GM23338 (cell line): ENCODE measurements around the gene GRIK2. TPM values are rescaled to one million over a fixed set of nuclear protein-coding genes. Genes with fewer than 3 reads are reported as not detected.

ENCODE experiments used
- ATAC-seq: fragments of 200-7000 bp; cut with Tn5 transposase; 3 replicates; pipeline ENCODE4 v1.9.1; 2020
- DNase-seq: peaks from one replicate; pipeline ENCODE4 v3.0.0-alpha.2; 2015; ENCODE audit warnings: low spot score
- H2AFZ ChIP-seq: fragments of 200-600 bp; sonication (generic); 2 replicates; pipeline ENCODE4 v1.8.0; 2016; ENCODE audit warnings: antibody characterized with exemption, mild to moderate bottlenecking, moderate library complexity
- H3F3A ChIP-seq: fragments of 200-600 bp; sonication (generic); replicated peaks from 2 replicates; pipeline ENCODE4 v1.8.0; 2017; ENCODE audit warnings: antibody characterized with exemption, mixed run types, low read depth
- H3K27ac ChIP-seq: fragments of 200-600 bp; sonication (generic); 2 replicates; pipeline ENCODE4 v1.6.1; 2016; ENCODE audit warnings: low read depth
- H3K27me3 ChIP-seq: fragments of 200-600 bp; sonication (generic); 2 replicates; pipeline ENCODE4 v1.8.0; 2016; ENCODE audit warnings: mild to moderate bottlenecking, mixed run types, moderate library complexity; ENCODE audit not compliant: insufficient read depth
- H3K36me3 ChIP-seq: fragments of 200-600 bp; sonication (generic); 2 replicates; pipeline ENCODE4 v1.8.0; 2016; ENCODE audit warnings: mild to moderate bottlenecking; ENCODE audit not compliant: insufficient read depth
- H3K4me1 ChIP-seq: fragments of 200-600 bp; sonication (generic); 2 replicates; pipeline ENCODE4 v1.8.0; 2016; ENCODE audit warnings: mild to moderate bottlenecking, moderate library complexity; ENCODE audit not compliant: insufficient read depth
- H3K4me2 ChIP-seq: fragments of 200-600 bp; sonication (generic); 2 replicates; pipeline ENCODE4 v1.7.1; 2017; ENCODE audit warnings: mixed run types
- H3K4me3 ChIP-seq: fragments of 200-600 bp; sonication (generic); 2 replicates; pipeline ENCODE4 v1.6.1; 2016; ENCODE audit warnings: mixed run types
- H3K79me2 ChIP-seq: fragments of 200-600 bp; sonication (generic); replicated peaks from 2 replicates; pipeline ENCODE4 v1.8.0; 2017; ENCODE audit warnings: mild to moderate bottlenecking; ENCODE audit not compliant: insufficient read depth
- H3K9me2 ChIP-seq: fragments of 200-600 bp; sonication (generic); 2 replicates; pipeline ENCODE4 v1.8.0; 2017; ENCODE audit not compliant: insufficient read depth
- H4K20me1 ChIP-seq: fragments of 200-600 bp; sonication (generic); replicated peaks from 2 replicates; pipeline ENCODE4 v1.8.0; 2017; ENCODE audit warnings: mild to moderate bottlenecking; ENCODE audit not compliant: insufficient read depth
- H3K27ac Mint-ChIP-seq: 2 replicates; pipeline ENCODE4 v1.8.0; 2020; ENCODE audit warnings: inconsistent platforms, mild to moderate bottlenecking, moderate library complexity, mixed read lengths
- H3K27me3 Mint-ChIP-seq: 3 replicates; pipeline ENCODE4 v1.8.0; 2022; ENCODE audit warnings: low read depth, mild to moderate bottlenecking, moderate library complexity, mixed read lengths, inconsistent platforms; ENCODE audit not compliant: insufficient read depth, poor library complexity
- H3K36me3 Mint-ChIP-seq: 3 replicates; pipeline ENCODE4 v1.8.0; 2021; ENCODE audit warnings: low read depth, mild to moderate bottlenecking, inconsistent platforms, moderate library complexity, mixed read lengths
- H3K4me1 Mint-ChIP-seq: 3 replicates; pipeline ENCODE4 v1.8.0; 2020; ENCODE audit warnings: mild to moderate bottlenecking, inconsistent platforms, mixed read lengths
- H3K4me3 Mint-ChIP-seq: 3 replicates; pipeline ENCODE4 v1.8.0; 2021; ENCODE audit warnings: moderate library complexity, mild to moderate bottlenecking, inconsistent platforms, mixed read lengths
- H3K9me3 Mint-ChIP-seq: 3 replicates; pipeline ENCODE4 v1.8.0; 2020; ENCODE audit warnings: moderate library complexity, mild to moderate bottlenecking, inconsistent platforms, mixed read lengths
- CREB1 ChIP-seq: fragments of 250-450 bp; sonication (Bioruptor Pico); IDR thresholded peaks from 2 replicates; pipeline ENCODE4 v1.5.0; 2020; ENCODE audit warnings: low read depth, mild to moderate bottlenecking, moderate library complexity
- EZH2 ChIP-seq: fragments of 200-600 bp; sonication (generic); IDR thresholded peaks from one replicate; pipeline ENCODE4 v1.8.0; 2017; ENCODE audit warnings: antibody characterized with exemption, mild to moderate bottlenecking, low read depth; ENCODE audit not compliant: unreplicated experiment
- NANOG ChIP-seq: IDR thresholded peaks from 2 replicates; pipeline ENCODE4 v1.6.1; 2016; ENCODE audit warnings: antibody characterized with exemption, borderline replicate concordance
- STAT1 ChIP-seq: IDR thresholded peaks from one replicate; pipeline ENCODE4 v1.6.1; 2016; ENCODE audit warnings: antibody characterized with exemption; ENCODE audit not compliant: unreplicated experiment
- ZNF114 ChIP-seq: fragments of 250-450 bp; sonication (Bioruptor Pico); IDR thresholded peaks from 2 replicates; pipeline ENCODE4 v1.5.0; 2020; ENCODE audit warnings: mild to moderate bottlenecking, moderate library complexity
- ZNF462 ChIP-seq: fragments of 250-450 bp; sonication (Bioruptor Pico); IDR thresholded peaks from 2 replicates; pipeline ENCODE4 v1.5.0; 2020; ENCODE audit warnings: mild to moderate bottlenecking, moderate library complexity
- polyA plus RNA-seq: library from polyadenylated mRNA; unstranded; fragments of >200 nt; fragmentation: Nextera tagmentation; extraction: Ambion mirVana; gene quantifications from 2 replicates; pipeline ENCODE4 v1.2.1, GENCODE V29; 2016
- total RNA-seq: library from RNA; depleted of rRNA; stranded (reverse); fragments of >200 nt; shearing (Covaris generic); gene quantifications from 2 replicates; pipeline ENCODE4 v1.2.3, GENCODE V29; 2014
- TF ChIP-seq, protein P1 (sequence below): IDR thresholded peaks from one replicate; pipeline ENCODE4 v1.6.1; 2018; ENCODE audit warnings: antibody characterized with exemption; ENCODE audit not compliant: unreplicated experiment
- TF ChIP-seq, protein P2 (sequence below), 2 experiments: fragments of 200-600 bp in 1 of 2; sonication (generic) in 1 of 2; conservative IDR thresholded peaks; 2 replicates each; pipeline versions ENCODE4 v1.5.1 to v1.6.1; 2016 to 2017; ENCODE audit warnings: antibody characterized with exemption in 2 of 2, low read depth in 2 of 2, mild to moderate bottlenecking in 2 of 2, moderate library complexity in 1 of 2
- TF ChIP-seq, protein P3 (sequence below): IDR thresholded peaks from 2 replicates; pipeline ENCODE4 v1.6.1; 2016; ENCODE audit warnings: antibody characterized with exemption

GRIK2 gene
- total and polyA plus RNA-seq, 2 experiments from 2014 or later, result 0.73 to 3.0 TPM

DNA sequence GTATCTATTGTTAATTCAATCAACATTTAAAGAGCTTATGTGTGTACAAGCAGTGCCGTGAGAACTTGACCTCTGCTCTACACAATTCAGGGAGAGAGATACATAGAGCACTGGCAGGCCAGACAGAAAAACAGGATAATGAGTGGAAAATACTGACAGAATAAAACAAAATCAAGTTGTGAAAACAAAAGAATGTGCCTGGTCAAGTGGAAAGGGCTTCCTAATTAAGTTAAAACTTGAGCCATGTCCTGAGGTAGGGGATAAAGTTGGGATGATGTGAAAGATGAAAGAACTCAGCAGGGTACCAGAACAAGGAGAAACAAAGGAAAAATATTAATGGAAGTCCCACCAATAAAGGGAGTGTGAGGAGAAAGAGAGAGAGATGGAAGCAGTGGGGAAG, 672.8 kb downstream of the GRIK2 start (continued):
- TF ChIP-seq, protein P1, sequence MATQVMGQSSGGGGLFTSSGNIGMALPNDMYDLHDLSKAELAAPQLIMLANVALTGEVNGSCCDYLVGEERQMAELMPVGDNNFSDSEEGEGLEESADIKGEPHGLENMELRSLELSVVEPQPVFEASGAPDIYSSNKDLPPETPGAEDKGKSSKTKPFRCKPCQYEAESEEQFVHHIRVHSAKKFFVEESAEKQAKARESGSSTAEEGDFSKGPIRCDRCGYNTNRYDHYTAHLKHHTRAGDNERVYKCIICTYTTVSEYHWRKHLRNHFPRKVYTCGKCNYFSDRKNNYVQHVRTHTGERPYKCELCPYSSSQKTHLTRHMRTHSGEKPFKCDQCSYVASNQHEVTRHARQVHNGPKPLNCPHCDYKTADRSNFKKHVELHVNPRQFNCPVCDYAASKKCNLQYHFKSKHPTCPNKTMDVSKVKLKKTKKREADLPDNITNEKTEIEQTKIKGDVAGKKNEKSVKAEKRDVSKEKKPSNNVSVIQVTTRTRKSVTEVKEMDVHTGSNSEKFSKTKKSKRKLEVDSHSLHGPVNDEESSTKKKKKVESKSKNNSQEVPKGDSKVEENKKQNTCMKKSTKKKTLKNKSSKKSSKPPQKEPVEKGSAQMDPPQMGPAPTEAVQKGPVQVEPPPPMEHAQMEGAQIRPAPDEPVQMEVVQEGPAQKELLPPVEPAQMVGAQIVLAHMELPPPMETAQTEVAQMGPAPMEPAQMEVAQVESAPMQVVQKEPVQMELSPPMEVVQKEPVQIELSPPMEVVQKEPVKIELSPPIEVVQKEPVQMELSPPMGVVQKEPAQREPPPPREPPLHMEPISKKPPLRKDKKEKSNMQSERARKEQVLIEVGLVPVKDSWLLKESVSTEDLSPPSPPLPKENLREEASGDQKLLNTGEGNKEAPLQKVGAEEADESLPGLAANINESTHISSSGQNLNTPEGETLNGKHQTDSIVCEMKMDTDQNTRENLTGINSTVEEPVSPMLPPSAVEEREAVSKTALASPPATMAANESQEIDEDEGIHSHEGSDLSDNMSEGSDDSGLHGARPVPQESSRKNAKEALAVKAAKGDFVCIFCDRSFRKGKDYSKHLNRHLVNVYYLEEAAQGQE, result no peak
- TF ChIP-seq STAT1, result no peak
- TF ChIP-seq, protein P2, sequence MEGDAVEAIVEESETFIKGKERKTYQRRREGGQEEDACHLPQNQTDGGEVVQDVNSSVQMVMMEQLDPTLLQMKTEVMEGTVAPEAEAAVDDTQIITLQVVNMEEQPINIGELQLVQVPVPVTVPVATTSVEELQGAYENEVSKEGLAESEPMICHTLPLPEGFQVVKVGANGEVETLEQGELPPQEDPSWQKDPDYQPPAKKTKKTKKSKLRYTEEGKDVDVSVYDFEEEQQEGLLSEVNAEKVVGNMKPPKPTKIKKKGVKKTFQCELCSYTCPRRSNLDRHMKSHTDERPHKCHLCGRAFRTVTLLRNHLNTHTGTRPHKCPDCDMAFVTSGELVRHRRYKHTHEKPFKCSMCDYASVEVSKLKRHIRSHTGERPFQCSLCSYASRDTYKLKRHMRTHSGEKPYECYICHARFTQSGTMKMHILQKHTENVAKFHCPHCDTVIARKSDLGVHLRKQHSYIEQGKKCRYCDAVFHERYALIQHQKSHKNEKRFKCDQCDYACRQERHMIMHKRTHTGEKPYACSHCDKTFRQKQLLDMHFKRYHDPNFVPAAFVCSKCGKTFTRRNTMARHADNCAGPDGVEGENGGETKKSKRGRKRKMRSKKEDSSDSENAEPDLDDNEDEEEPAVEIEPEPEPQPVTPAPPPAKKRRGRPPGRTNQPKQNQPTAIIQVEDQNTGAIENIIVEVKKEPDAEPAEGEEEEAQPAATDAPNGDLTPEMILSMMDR (conservative IDR thresholded peaks at IDR 0.05; ENCODE audit: low read depth in 2 of 2), result no peak

DNA sequence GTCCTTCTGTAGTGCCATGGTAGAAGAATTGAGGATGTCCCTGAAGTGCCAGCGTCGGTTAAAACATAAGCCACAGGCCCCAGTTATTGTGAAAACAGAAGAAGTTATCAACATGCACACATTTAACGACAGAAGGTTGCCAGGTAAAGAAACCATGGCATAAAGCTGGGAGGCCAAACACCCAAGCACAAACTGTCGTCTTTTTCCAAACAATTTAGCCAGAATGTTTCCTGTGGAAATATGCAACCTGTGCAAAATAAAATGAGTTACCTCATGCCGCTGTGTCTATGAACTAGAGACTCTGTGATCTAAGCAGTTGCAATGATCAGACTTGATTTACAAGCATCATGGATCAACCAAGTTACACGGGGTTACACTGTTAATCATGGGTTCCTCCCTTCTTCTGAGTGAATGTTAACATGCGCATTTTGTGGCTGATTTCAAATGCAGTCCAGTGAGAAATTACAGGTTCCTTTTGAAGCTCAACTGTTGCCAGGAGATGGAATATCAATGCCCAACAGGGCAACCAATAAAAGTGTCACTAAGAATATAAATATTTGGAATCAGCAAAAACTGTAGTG, 674.9 kb downstream of the GRIK2 start:
- H3K27me3 ChIP-seq, result no peaks in the 10 kb centered on the region
- H3K4me2 ChIP-seq, result no peak overlapping the region
- no peak overlapping the region for H3K4me3 ChIP-seq
- Mint-ChIP-seq H3K4me1 (peaks cover 4% of the 10 kb centered on the region; the same call in 2 of the 3 replicates), H3K36me3 (no peaks in the 10 kb centered on the region), H3K4me3 (no peak overlapping the region), H3K27me3 (no peaks in the 10 kb centered on the region), H3K27ac (no peak overlapping the region), H3K9me3 (no peaks in the 10 kb centered on the region)
- no peak overlapping the region for H3K27ac ChIP-seq
- no peaks in the 10 kb centered on the region for H3K79me2 ChIP-seq
- H3K36me3 ChIP-seq, result no peaks in the 10 kb centered on the region
- no peaks in the 10 kb centered on the region for H3K4me1 ChIP-seq
- no peaks in the 10 kb centered on the region for H4K20me1 ChIP-seq
- no peaks in the 10 kb centered on the region for H3F3A ChIP-seq
- no peaks in the 10 kb centered on the region for H3K9me2 ChIP-seq
- ATAC-seq, result no peak
- no peak for DNase-seq
- H2AFZ ChIP-seq, result no peak overlapping the region
- TF ChIP-seq, protein P3, sequence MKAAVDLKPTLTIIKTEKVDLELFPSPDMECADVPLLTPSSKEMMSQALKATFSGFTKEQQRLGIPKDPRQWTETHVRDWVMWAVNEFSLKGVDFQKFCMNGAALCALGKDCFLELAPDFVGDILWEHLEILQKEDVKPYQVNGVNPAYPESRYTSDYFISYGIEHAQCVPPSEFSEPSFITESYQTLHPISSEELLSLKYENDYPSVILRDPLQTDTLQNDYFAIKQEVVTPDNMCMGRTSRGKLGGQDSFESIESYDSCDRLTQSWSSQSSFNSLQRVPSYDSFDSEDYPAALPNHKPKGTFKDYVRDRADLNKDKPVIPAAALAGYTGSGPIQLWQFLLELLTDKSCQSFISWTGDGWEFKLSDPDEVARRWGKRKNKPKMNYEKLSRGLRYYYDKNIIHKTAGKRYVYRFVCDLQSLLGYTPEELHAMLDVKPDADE, result no peak
- TF ChIP-seq ZNF114 (CRISPR knock-in tag) (no peak), NANOG (no peak), EZH2 (no peak), ZNF462 (no peak), STAT1 (no peak), CREB1 (CRISPR knock-in tag) (no peak)
- TF ChIP-seq, protein P2 (conservative IDR thresholded peaks at IDR 0.05; ENCODE audit: low read depth in 2 of 2), result no peak
